ENCODE data around the gene RETREG3.
"Not testable (repeated sequence)": the region's sequence is repeated elsewhere in the genome, so short reads cannot be mapped to it uniquely, and the experiment has no call there.

The RETREG3 gene

GRCh38 chr17:42543190-42544079 is 65.7 kb downstream of the RETREG3 start:
- no peaks in the 10 kb centered on the region for H3K9me3 ChIP-seq (ENCODE audit: control insufficient read depth in 1 of 2, low read length in 2 of 2)
- peaks cover 0 to 30% of the 10 kb centered on the region in 2 donors for H3K36me3 ChIP-seq (ENCODE audit: control insufficient read depth in 1 of 2, insufficient read depth in 2 of 2, low read length in 2 of 2)
- no peak overlapping the region for H3K9ac ChIP-seq (ENCODE audit: low read depth in 1 of 2, low read length in 2 of 2)

GRCh38 chr17:42541041-42541833 is 67.9 kb downstream of the RETREG3 start:
- Histone ChIP-seq H3K36me3 (ENCODE audit: control insufficient read depth in 1 of 2, insufficient read depth in 2 of 2, low read length in 2 of 2) (peaks cover 0 to 36% of the 10 kb centered on the region in 2 donors), H3K27ac (ENCODE audit: low read depth, low read length) (peak overlapping the region; percentile 39), H3K4me3 (ENCODE audit: low read depth in 1 of 2, low read length in 2 of 2) (no peak overlapping the region), H3K27me3 (ENCODE audit: control insufficient read depth in 1 of 2, insufficient read depth in 2 of 2, low read length in 2 of 2) (no peaks in the 10 kb centered on the region), H3K9me3 (ENCODE audit: control insufficient read depth in 1 of 2, low read length in 2 of 2) (no peaks in the 10 kb centered on the region), H3K4me1 (ENCODE audit: control insufficient read depth in 1 of 2, insufficient read depth in 2 of 2, low read length in 2 of 2) (peaks cover 21% of the 10 kb centered on the region in 2 donors), H3K9ac (ENCODE audit: low read depth in 1 of 2, low read length in 2 of 2) (peak overlapping the region in 1 of 2 donors; percentile 29)

More at GRCh38 chr17:42543190-42544079, 65.7 kb downstream of the RETREG3 start:
- Histone ChIP-seq H3K4me3 (ENCODE audit: low read depth in 1 of 2, low read length in 2 of 2) (no peak overlapping the region), H3K27me3 (ENCODE audit: control insufficient read depth in 1 of 2, insufficient read depth in 2 of 2, low read length in 2 of 2) (no peaks in the 10 kb centered on the region), H3K27ac (ENCODE audit: low read depth, low read length) (no peak overlapping the region), H3K4me1 (ENCODE audit: control insufficient read depth in 1 of 2, insufficient read depth in 2 of 2, low read length in 2 of 2) (peaks cover 15 to 18% of the 10 kb centered on the region in 2 donors)

GRCh38 chr17:42540558-42540957 is 68.6 kb downstream of the RETREG3 start:
- not testable (repeated sequence) for H3K27me3 ChIP-seq (ENCODE audit: control insufficient read depth in 1 of 2, insufficient read depth in 2 of 2, low read length in 2 of 2); H3K9me3 ChIP-seq (ENCODE audit: control insufficient read depth in 1 of 2, low read length in 2 of 2); H3K4me3 ChIP-seq (ENCODE audit: low read depth in 1 of 2, low read length in 2 of 2); H3K9ac ChIP-seq (ENCODE audit: low read depth in 1 of 2, low read length in 2 of 2)
- H3K4me1 ChIP-seq (ENCODE audit: control insufficient read depth in 1 of 2, insufficient read depth in 2 of 2, low read length in 2 of 2), result peaks cover 24 to 25% of the 10 kb centered on the region in 2 donors
- peaks cover 0 to 36% of the 10 kb centered on the region in 2 donors for H3K36me3 ChIP-seq (ENCODE audit: control insufficient read depth in 1 of 2, insufficient read depth in 2 of 2, low read length in 2 of 2)
- H3K27ac ChIP-seq (ENCODE audit: low read depth, low read length), result peak overlapping the region; percentile 17

- Histone ChIP-seq H3K27ac (ENCODE audit: low read depth, low read length) (no peak overlapping the region), H3K36me3 (ENCODE audit: control insufficient read depth in 1 of 2, insufficient read depth in 2 of 2, low read length in 2 of 2) (peaks cover 0 to 28% of the 10 kb centered on the region in 2 donors), H3K4me3 (ENCODE audit: low read depth in 1 of 2, low read length in 2 of 2) (no peak overlapping the region), H3K9me3 (ENCODE audit: control insufficient read depth in 1 of 2, low read length in 2 of 2) (no peaks in the 10 kb centered on the region), H3K4me1 (ENCODE audit: control insufficient read depth in 1 of 2, insufficient read depth in 2 of 2, low read length in 2 of 2) (peaks cover 29 to 33% of the 10 kb centered on the region in 2 donors), H3K27me3 (ENCODE audit: control insufficient read depth in 1 of 2, insufficient read depth in 2 of 2, low read length in 2 of 2) (no peaks in the 10 kb centered on the region), H3K9ac (ENCODE audit: low read depth in 1 of 2, low read length in 2 of 2) (no peak overlapping the region)
Measured at GRCh38 chr17:42538482-42538881, 70.7 kb downstream of the RETREG3 start.

- Histone ChIP-seq H3K27ac (ENCODE audit: low read depth, low read length) (no peak overlapping the region), H3K4me1 (ENCODE audit: control insufficient read depth in 1 of 2, insufficient read depth in 2 of 2, low read length in 2 of 2) (peaks cover 29 to 33% of the 10 kb centered on the region in 2 donors), H3K36me3 (ENCODE audit: control insufficient read depth in 1 of 2, insufficient read depth in 2 of 2, low read length in 2 of 2) (peaks cover 0 to 23% of the 10 kb centered on the region in 2 donors), H3K27me3 (ENCODE audit: control insufficient read depth in 1 of 2, insufficient read depth in 2 of 2, low read length in 2 of 2) (no peaks in the 10 kb centered on the region), H3K9ac (ENCODE audit: low read depth in 1 of 2, low read length in 2 of 2) (no peak overlapping the region), H3K9me3 (ENCODE audit: control insufficient read depth in 1 of 2, low read length in 2 of 2) (no peaks in the 10 kb centered on the region), H3K4me3 (ENCODE audit: low read depth in 1 of 2, low read length in 2 of 2) (no peak overlapping the region)
Measured at GRCh38 chr17:42537826-42538451, 71.2 kb downstream of the RETREG3 start.

GRCh38 chr17:42537156-42537805 is 71.9 kb downstream of the RETREG3 start:
- Histone ChIP-seq H3K9ac (ENCODE audit: low read depth in 1 of 2, low read length in 2 of 2) (peak overlapping the region; percentile 64 to 81), H3K27ac (ENCODE audit: low read depth, low read length) (no peak overlapping the region), H3K27me3 (ENCODE audit: control insufficient read depth in 1 of 2, insufficient read depth in 2 of 2, low read length in 2 of 2) (no peaks in the 10 kb centered on the region), H3K36me3 (ENCODE audit: control insufficient read depth in 1 of 2, insufficient read depth in 2 of 2, low read length in 2 of 2) (peaks cover 0 to 21% of the 10 kb centered on the region in 2 donors), H3K9me3 (ENCODE audit: control insufficient read depth in 1 of 2, low read length in 2 of 2) (no peaks in the 10 kb centered on the region), H3K4me3 (ENCODE audit: low read depth in 1 of 2, low read length in 2 of 2) (peak overlapping the region; percentile 68 to 89), H3K4me1 (ENCODE audit: control insufficient read depth in 1 of 2, insufficient read depth in 2 of 2, low read length in 2 of 2) (peaks cover 29 to 33% of the 10 kb centered on the region in 2 donors)

- Histone ChIP-seq H3K27ac (ENCODE audit: low read depth, low read length) (peak overlapping the region; percentile 73), H3K36me3 (ENCODE audit: control insufficient read depth in 1 of 2, insufficient read depth in 2 of 2, low read length in 2 of 2) (peaks cover 0 to 20% of the 10 kb centered on the region in 2 donors), H3K27me3 (ENCODE audit: control insufficient read depth in 1 of 2, insufficient read depth in 2 of 2, low read length in 2 of 2) (no peaks in the 10 kb centered on the region), H3K4me3 (ENCODE audit: low read depth in 1 of 2, low read length in 2 of 2) (peak overlapping the region; percentile 68 to 89), H3K9ac (ENCODE audit: low read depth in 1 of 2, low read length in 2 of 2) (peak overlapping the region; percentile 64 to 81), H3K4me1 (ENCODE audit: control insufficient read depth in 1 of 2, insufficient read depth in 2 of 2, low read length in 2 of 2) (peaks cover 29 to 33% of the 10 kb centered on the region in 2 donors), H3K9me3 (ENCODE audit: control insufficient read depth in 1 of 2, low read length in 2 of 2) (no peaks in the 10 kb centered on the region)
Measured at GRCh38 chr17:42536372-42537155, 72.6 kb downstream of the RETREG3 start.

- H3K36me3 ChIP-seq (ENCODE audit: control insufficient read depth in 1 of 2, insufficient read depth in 2 of 2, low read length in 2 of 2), result peaks cover 0 to 17% of the 10 kb centered on the region in 2 donors
- H3K27ac ChIP-seq (ENCODE audit: low read depth, low read length), result peak within 1 kb of the TSS; percentile 88
Measured at GRCh38 chr17:42536048-42536371, 73.2 kb downstream of the RETREG3 start, which contains the start of gene NAGLU. Gene NAGLU, plus strand, starts transcription at chr17:42536241. Its CDS starts 32 bp downstream, at chr17:42536273.

More at GRCh38 chr17:42536048-42536371, 73.2 kb downstream of the RETREG3 start, which contains the start of gene NAGLU:
- peak within 1 kb of the TSS; percentile 87 to 89 for H3K4me3 ChIP-seq (ENCODE audit: low read depth in 1 of 2, low read length in 2 of 2)
- H3K4me1 ChIP-seq (ENCODE audit: control insufficient read depth in 1 of 2, insufficient read depth in 2 of 2, low read length in 2 of 2), result peaks cover 27 to 33% of the 10 kb centered on the region in 2 donors
- no peaks in the 10 kb centered on the region for H3K9me3 ChIP-seq (ENCODE audit: control insufficient read depth in 1 of 2, low read length in 2 of 2)
- peak within 1 kb of the TSS; percentile 81 to 92 for H3K9ac ChIP-seq (ENCODE audit: low read depth in 1 of 2, low read length in 2 of 2)
- H3K27me3 ChIP-seq (ENCODE audit: control insufficient read depth in 1 of 2, insufficient read depth in 2 of 2, low read length in 2 of 2), result no peaks in the 10 kb centered on the region

Measured in duodenal mucosa (tissue), 2 donors.